GM18498 (cell line): ENCODE measurements around the gene MGMT.
A peak's percentile ranks its signal among the peaks of the same experiment; 100 is the strongest.

Source experiments
- ATAC-seq: cut with Tn5 transposase; IDR thresholded peaks from one replicate; pipeline ENCODE4 v1.9.1; 2021; ENCODE audit warnings: mild to moderate bottlenecking, moderate library complexity; ENCODE audit not compliant: unreplicated experiment

Gene MGMT

GRCh38 chr10:129494176-129494575 lies 27.1 kb downstream of the MGMT start:
- no peak for ATAC-seq

- ATAC-seq = no peak
Observed at GRCh38 chr10:129494740-129495139, 27.7 kb downstream of the MGMT start.

- ATAC-seq = no peak
Observed at GRCh38 chr10:129495256-129495655, 28.2 kb downstream of the MGMT start.

GRCh38 chr10:129495698-129496097 lies 28.7 kb downstream of the MGMT start:
- ATAC-seq = no peak

GRCh38 chr10:129497013-129497412 lies 30.0 kb downstream of the MGMT start:
- ATAC-seq = no peak

GRCh38 chr10:129498680-129499079 lies 31.6 kb downstream of the MGMT start:
- ATAC-seq = no peak

GRCh38 chr10:129500617-129501339 lies 33.7 kb downstream of the MGMT start:
- no peak for ATAC-seq

GRCh38 chr10:129501652-129502436 lies 34.8 kb downstream of the MGMT start:
- peak; percentile 97 for ATAC-seq

- ATAC-seq = no peak
Observed at GRCh38 chr10:129502448-129502847, 35.4 kb downstream of the MGMT start.

- ATAC-seq = no peak
Observed at GRCh38 chr10:129505500-129506075, 38.5 kb downstream of the MGMT start.

GRCh38 chr10:129506101-129506797 lies 39.2 kb downstream of the MGMT start:
- no peak for ATAC-seq

- ATAC-seq = no peak
Observed at GRCh38 chr10:129507216-129507889, 40.3 kb downstream of the MGMT start.

- no peak for ATAC-seq
Observed at GRCh38 chr10:129509155-129509554, 42.1 kb downstream of the MGMT start.

- no peak for ATAC-seq
Observed at GRCh38 chr10:129509835-129510234, 42.8 kb downstream of the MGMT start.

GRCh38 chr10:129511086-129511485 lies 44.0 kb downstream of the MGMT start:
- ATAC-seq = no peak

- no peak for ATAC-seq
Observed at GRCh38 chr10:129511758-129512157, 44.7 kb downstream of the MGMT start.

- no peak for ATAC-seq
Observed at GRCh38 chr10:129513312-129513711, 46.3 kb downstream of the MGMT start.

- no peak for ATAC-seq
Observed at GRCh38 chr10:129514568-129515451, 47.8 kb downstream of the MGMT start.

GRCh38 chr10:129516846-129517679 lies 50.0 kb downstream of the MGMT start:
- no peak for ATAC-seq
